DMS153 treated with DMSO at 0.1 percent for 48 hours (cell line): ENCODE results near the gene SLC25A20.
A peak's percentile ranks its signal among the peaks of the same experiment; 100 is the strongest.
"Not testable (repeated sequence)": the region's sequence is repeated elsewhere in the genome, so short reads cannot be mapped to it uniquely, and the experiment has no call there.

Experiments used
- DNase-seq: peaks from one replicate; lab custom pipeline; 2025; ENCODE audit not compliant: unreplicated experiment; lab: John Stamatoyannopoulos, UW

Gene SLC25A20

GRCh38 chr3:48898383-48899234 is at the start of gene SLC25A20:
TSS of gene SLC25A20 (minus strand) at chr3:48898882. CDS start at chr3:48898794, 88 bp downstream.
- DNase-seq = peak; percentile 16

- DNase-seq = no peak
Measured at GRCh38 chr3:48945891-48946549, 47.3 kb upstream of the SLC25A20 start.

- DNase-seq = no peak
Measured at GRCh38 chr3:48945432-48945831, 46.8 kb upstream of the SLC25A20 start.

- no peak for DNase-seq
Measured at GRCh38 chr3:48938689-48939088, 40.0 kb upstream of the SLC25A20 start.

GRCh38 chr3:48938156-48938555 is 39.5 kb upstream of the SLC25A20 start:
- DNase-seq = no peak

GRCh38 chr3:48935530-48935929 is 36.8 kb upstream of the SLC25A20 start:
- no peak for DNase-seq

GRCh38 chr3:48934333-48934991 is 35.8 kb upstream of the SLC25A20 start:
- no peak for DNase-seq

- DNase-seq = no peak
Measured at GRCh38 chr3:48931944-48932580, 33.4 kb upstream of the SLC25A20 start.

GRCh38 chr3:48930590-48930989 is 31.9 kb upstream of the SLC25A20 start:
- DNase-seq = no peak

GRCh38 chr3:48929358-48930035 is 30.8 kb upstream of the SLC25A20 start:
- DNase-seq = no peak

- DNase-seq = no peak
Measured at GRCh38 chr3:48928679-48929078, 30.0 kb upstream of the SLC25A20 start.

- no peak for DNase-seq
Measured at GRCh38 chr3:48927928-48928327, 29.2 kb upstream of the SLC25A20 start.

GRCh38 chr3:48926425-48927392 is 28.0 kb upstream of the SLC25A20 start:
- no peak for DNase-seq

GRCh38 chr3:48919215-48920138 is 20.8 kb upstream of the SLC25A20 start:
- no peak for DNase-seq

- DNase-seq = peak; percentile 17
Measured at GRCh38 chr3:48918388-48919214, 19.9 kb upstream of the SLC25A20 start, which contains the start of gene ARIH2. TSS of gene ARIH2 (plus strand) at chr3:48918842. CDS start at chr3:48927559, 8,717 bp downstream.

- DNase-seq = no peak
Measured at GRCh38 chr3:48915296-48915695, 16.6 kb upstream of the SLC25A20 start.

- not testable (repeated sequence) for DNase-seq
Measured at GRCh38 chr3:48907026-48907425, 8.3 kb upstream of the SLC25A20 start.

- no peak for DNase-seq
Measured at GRCh38 chr3:48899273-48899672, 591 bp upstream of the SLC25A20 start.
